Stomach (tissue), 4 donors: ENCODE results near the gene RAB6B.

Source experiments
- CTCF ChIP-seq, 7 experiments: fragments of 450-650 bp in 4 of 7; fragments of 200-600 bp in 3 of 7; sonication (generic) in 3 of 7; IDR thresholded peaks; one replicate each; pipeline ENCODE4 v1.5.1; 2016 to 2019; ENCODE audit warnings: antibody characterized with exemption in 7 of 7, control low read depth in 2 of 7, mild to moderate bottlenecking in 1 of 7
- EP300 ChIP-seq: sonication (generic); formaldehyde crosslinking; IDR thresholded peaks from one replicate; pipeline ENCODE4 v1.6.1; 2017; ENCODE audit warnings: antibody characterized with exemption
- POLR2A ChIP-seq, 4 donors: fragments of 450-650 bp; IDR thresholded peaks; one replicate each; pipeline ENCODE4 v1.6.1; 2016; ENCODE audit warnings: antibody characterized with exemption in 4 of 4, control low read depth in 2 of 4, mild to moderate bottlenecking in 1 of 4, moderate library complexity in 1 of 4
- POLR2AphosphoS5 ChIP-seq, 3 donors: sonication (generic); formaldehyde crosslinking; IDR thresholded peaks; one replicate each; pipeline ENCODE4 v1.6.1; 2016; ENCODE audit warnings: antibody characterized with exemption in 3 of 3

- TF ChIP-seq CTCF (IDR thresholded peaks at IDR 0.05) (no peak), POLR2A (IDR thresholded peaks at IDR 0.05) (no peak), EP300 (no peak), POLR2AphosphoS5 (IDR thresholded peaks at IDR 0.05) (no peak)
Measured at GRCh38 chr3:133776794-133777438, 118.8 kb downstream of the RAB6B start.
